Bronchial epithelial cell (primary cell): ENCODE results near the gene TMEFF2. TPM values are rescaled to one million over a fixed set of nuclear protein-coding genes. Genes with fewer than 3 reads are reported as not detected.

ENCODE experiments used
- DNase-seq: peaks from one replicate; pipeline ENCODE4 v3.0.0-alpha.2; 2010; ENCODE audit warnings: low read depth
- FAIRE-seq: peaks from 2 replicates; lab custom pipeline; 2011; peaks lifted over from hg19 to GRCh38; lab: Jason Lieb, UNC
- H3K27me3 ChIP-seq: 2 replicates; pipeline ENCODE4 v1.5.1; 2011; ENCODE audit warnings: low read length; ENCODE audit not compliant: control insufficient read depth, insufficient read depth
- H3K36me3 ChIP-seq: 2 replicates; pipeline ENCODE4 v1.5.1; 2011; ENCODE audit warnings: low read length; ENCODE audit not compliant: control insufficient read depth, insufficient read depth
- H3K4me3 ChIP-seq: 2 replicates; pipeline ENCODE4 v1.5.1; 2011; ENCODE audit warnings: mild to moderate bottlenecking, low read depth, low read length, control low read depth
- CTCF ChIP-seq: IDR thresholded peaks from 2 replicates; pipeline ENCODE4 v1.5.1; 2011; ENCODE audit warnings: mild to moderate bottlenecking, moderate library complexity, low read length, control low read depth, inconsistent platforms; ENCODE audit not compliant: insufficient read depth, severe bottlenecking
- total RNA-seq: library from RNA; depleted of rRNA; stranded (reverse); fragments of >200 nt; gene quantifications from 2 replicates; pipeline ENCODE4 v1.2.1, GENCODE V29; 2014

The TMEFF2 gene
- total RNA-seq, 1 donor from 2014 or later = not detected

GRCh38 chr2:192047315-192048107 is 147.2 kb downstream of the TMEFF2 start:
- no peak for TF ChIP-seq CTCF
- FAIRE-seq (no peak), DNase-seq (no peak)
- Histone ChIP-seq H3K4me3 (no peak overlapping the region), H3K27me3 (peaks cover 2% of the 10 kb centered on the region), H3K36me3 (no peaks in the 10 kb centered on the region)

GRCh38 chr2:192044496-192044895 is 150.2 kb downstream of the TMEFF2 start:
- Histone ChIP-seq H3K27me3 (peaks cover 2% of the 10 kb centered on the region), H3K4me3 (no peak overlapping the region), H3K36me3 (no peaks in the 10 kb centered on the region)
- DNase-seq = no peak
- TF ChIP-seq CTCF = no peak
- FAIRE-seq = peak; percentile 40

- FAIRE-seq = peak; percentile 62
- Histone ChIP-seq H3K27me3 (peaks cover 2% of the 10 kb centered on the region), H3K36me3 (no peaks in the 10 kb centered on the region), H3K4me3 (no peak overlapping the region)
- no peak for DNase-seq
- no peak for TF ChIP-seq CTCF
Observed at GRCh38 chr2:192043216-192043870, 151.4 kb downstream of the TMEFF2 start.

GRCh38 chr2:192042126-192042525 is 152.6 kb downstream of the TMEFF2 start:
- Histone ChIP-seq H3K4me3 (no peak overlapping the region), H3K36me3 (no peaks in the 10 kb centered on the region), H3K27me3 (peaks cover 2% of the 10 kb centered on the region)
- no peak for TF ChIP-seq CTCF
- DNase-seq = no peak
- no peak for FAIRE-seq

- DNase-seq (no peak), FAIRE-seq (no peak)
- H3K4me3 ChIP-seq = no peak overlapping the region
Observed at GRCh38 chr2:192038110-192038509, 156.6 kb downstream of the TMEFF2 start.

More at GRCh38 chr2:192038110-192038509, 156.6 kb downstream of the TMEFF2 start:
- Histone ChIP-seq H3K36me3 (no peaks in the 10 kb centered on the region), H3K27me3 (no peaks in the 10 kb centered on the region)
- no peak for TF ChIP-seq CTCF
